IPS-NIHi11 (cell line): Measurements from ENCODE around the gene HLTF.
"Not testable (repeated sequence)": the region's sequence is repeated elsewhere in the genome, so short reads cannot be mapped to it uniquely, and the experiment has no call there.

Experiments used
- DNase-seq: peaks from one replicate; pipeline ENCODE4 v3.0.0; 2012; ENCODE audit warnings: mixed read lengths, low spot score

The HLTF gene

GRCh38 chr3:149086232-149086988 is at the start of gene HLTF:
HLTF (minus strand) TSS chr3:149086533; CDS start chr3:149086336, 197 bp downstream.
- peak; percentile 94 for DNase-seq

GRCh38 chr3:149134575-149134974 is 48.2 kb upstream of the HLTF start:
- no peak for DNase-seq

GRCh38 chr3:149131589-149131988 is 45.3 kb upstream of the HLTF start:
- DNase-seq, result no peak

- DNase-seq, result peak; percentile 95
Measured at GRCh38 chr3:149129326-149130205, 43.2 kb upstream of the HLTF start, which contains the start of gene HPS3. HPS3 (plus strand) TSS chr3:149129638; CDS start chr3:149129724, 86 bp downstream.

- DNase-seq, result no peak
Measured at GRCh38 chr3:149128821-149129220, 42.5 kb upstream of the HLTF start.

GRCh38 chr3:149122721-149123578 is 36.6 kb upstream of the HLTF start:
- DNase-seq, result no peak

GRCh38 chr3:149120051-149120972 is 34.0 kb upstream of the HLTF start:
- DNase-seq, result peak; percentile 76

GRCh38 chr3:149119466-149119865 is 33.1 kb upstream of the HLTF start:
- no peak for DNase-seq

- no peak for DNase-seq
Measured at GRCh38 chr3:149118724-149119123, 32.4 kb upstream of the HLTF start.

- DNase-seq, result no peak
Measured at GRCh38 chr3:149115114-149115513, 28.8 kb upstream of the HLTF start.

- peak; percentile 30 for DNase-seq
Measured at GRCh38 chr3:149114458-149114857, 28.1 kb upstream of the HLTF start.

GRCh38 chr3:149104484-149104883 is 18.2 kb upstream of the HLTF start:
- DNase-seq, result no peak

- DNase-seq, result no peak
Measured at GRCh38 chr3:149101641-149102040, 15.3 kb upstream of the HLTF start.

GRCh38 chr3:149101154-149101553 is 14.8 kb upstream of the HLTF start:
- no peak for DNase-seq

- not testable (repeated sequence) for DNase-seq
Measured at GRCh38 chr3:149097987-149098386, 11.7 kb upstream of the HLTF start.

- DNase-seq, result no peak
Measured at GRCh38 chr3:149095487-149095886, 9.2 kb upstream of the HLTF start.

- DNase-seq, result no peak
Measured at GRCh38 chr3:149091983-149092382, 5.7 kb upstream of the HLTF start.

- no peak for DNase-seq
Measured at GRCh38 chr3:149090907-149091306, 4.6 kb upstream of the HLTF start.

GRCh38 chr3:149090461-149090860 is 4.1 kb upstream of the HLTF start:
- DNase-seq, result no peak

GRCh38 chr3:149089395-149089794 is 3.1 kb upstream of the HLTF start:
- no peak for DNase-seq

- DNase-seq, result no peak
Measured at GRCh38 chr3:149087208-149087607, 875 bp upstream of the HLTF start.
